Vagina (tissue), 2 donors: Measurements from ENCODE around the gene LECT2. TPM values are rescaled to one million over a fixed set of nuclear protein-coding genes. Genes with fewer than 3 reads are reported as not detected.

Experiments used
- DNase-seq, 2 donors: peaks; one replicate each; pipeline ENCODE4 v3.0.0-alpha.2; 2017; ENCODE audit errors: extremely low spot score in 2 of 2
- H3K27ac ChIP-seq: fragments of 200-600 bp; sonication (generic); one replicate; pipeline ENCODE4 v1.5.1; 2019
- H3K27me3 ChIP-seq: fragments of 200-600 bp; sonication (generic); one replicate; pipeline ENCODE4 v1.5.1; 2019
- H3K36me3 ChIP-seq, 2 donors: fragments of 200-600 bp; sonication (generic); one replicate each; pipeline ENCODE4 v1.5.1; 2017 to 2019
- H3K4me1 ChIP-seq: fragments of 200-600 bp; sonication (generic); one replicate; pipeline ENCODE4 v1.5.1; 2019
- H3K4me3 ChIP-seq, 2 donors: fragments of 200-600 bp; sonication (generic); 1 replicate in 1 of 2; 2 replicates in 1 of 2; pipeline ENCODE4 v1.5.1; 2016 to 2019
- H3K9me3 ChIP-seq: fragments of 200-600 bp; sonication (generic); one replicate; pipeline ENCODE4 v1.5.1; 2019
- POLR2A ChIP-seq, 2 donors: fragments of 450-650 bp; IDR thresholded peaks; one replicate each; pipeline ENCODE4 v1.6.1; 2017; ENCODE audit warnings: antibody characterized with exemption in 2 of 2, mild to moderate bottlenecking in 2 of 2, moderate library complexity in 2 of 2
- POLR2AphosphoS5 ChIP-seq, 2 donors: sonication (generic); formaldehyde crosslinking; IDR thresholded peaks; one replicate each; pipeline ENCODE4 v1.9.0; 2017; ENCODE audit warnings: antibody characterized with exemption in 2 of 2, mild to moderate bottlenecking in 2 of 2, low read depth in 1 of 2; ENCODE audit not compliant: insufficient read depth in 1 of 2
- intact Hi-C: fragments of 100-400 bp; cut with DNase I; formaldehyde crosslinking; loops from one replicate; pipeline ENCODE4 v1.15.1; 2023
- total RNA-seq: library from RNA; depleted of rRNA; stranded (reverse); fragments of >200 nt; gene quantifications from one replicate; pipeline ENCODE4 v1.2.3, GENCODE V29; 2016
- TF ChIP-seq, protein P1 (sequence below), 3 experiments: fragments of 450-650 bp in 2 of 3; fragments of 200-600 bp in 1 of 3; sonication (generic) in 1 of 3; IDR thresholded peaks; one replicate each; pipeline ENCODE4 v1.5.1; 2017 to 2019; ENCODE audit warnings: antibody characterized with exemption in 3 of 3, mild to moderate bottlenecking in 2 of 3, moderate library complexity in 2 of 3

LECT2 gene
- total RNA-seq, 1 donor from 2014 or later, result not detected

DNA sequence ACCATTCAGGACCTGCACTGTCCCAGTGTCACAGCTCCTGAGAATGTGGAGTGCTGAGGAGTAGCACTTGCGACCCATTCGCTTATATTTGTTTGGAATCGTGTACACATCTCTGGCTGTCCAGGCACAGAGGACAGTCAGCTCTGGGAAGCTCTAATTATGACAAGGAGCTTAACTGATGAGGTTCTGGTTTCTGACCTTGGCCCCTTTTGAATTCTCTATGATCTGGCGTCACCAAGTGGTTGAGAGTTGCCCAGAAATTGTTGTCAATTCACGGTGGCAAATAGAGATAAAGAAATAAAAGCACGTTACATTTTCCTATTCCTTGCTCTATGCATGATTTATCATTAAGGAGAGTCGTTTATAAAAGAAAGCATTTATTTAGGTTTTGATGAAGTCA is 34.9 kb upstream of the LECT2 start:
- DNase-seq, result no peak
- TF ChIP-seq POLR2A (IDR thresholded peaks at IDR 0.05), result no peak
- TF ChIP-seq, protein P1, sequence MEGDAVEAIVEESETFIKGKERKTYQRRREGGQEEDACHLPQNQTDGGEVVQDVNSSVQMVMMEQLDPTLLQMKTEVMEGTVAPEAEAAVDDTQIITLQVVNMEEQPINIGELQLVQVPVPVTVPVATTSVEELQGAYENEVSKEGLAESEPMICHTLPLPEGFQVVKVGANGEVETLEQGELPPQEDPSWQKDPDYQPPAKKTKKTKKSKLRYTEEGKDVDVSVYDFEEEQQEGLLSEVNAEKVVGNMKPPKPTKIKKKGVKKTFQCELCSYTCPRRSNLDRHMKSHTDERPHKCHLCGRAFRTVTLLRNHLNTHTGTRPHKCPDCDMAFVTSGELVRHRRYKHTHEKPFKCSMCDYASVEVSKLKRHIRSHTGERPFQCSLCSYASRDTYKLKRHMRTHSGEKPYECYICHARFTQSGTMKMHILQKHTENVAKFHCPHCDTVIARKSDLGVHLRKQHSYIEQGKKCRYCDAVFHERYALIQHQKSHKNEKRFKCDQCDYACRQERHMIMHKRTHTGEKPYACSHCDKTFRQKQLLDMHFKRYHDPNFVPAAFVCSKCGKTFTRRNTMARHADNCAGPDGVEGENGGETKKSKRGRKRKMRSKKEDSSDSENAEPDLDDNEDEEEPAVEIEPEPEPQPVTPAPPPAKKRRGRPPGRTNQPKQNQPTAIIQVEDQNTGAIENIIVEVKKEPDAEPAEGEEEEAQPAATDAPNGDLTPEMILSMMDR (IDR thresholded peaks at IDR 0.05), result no peak
- no peak for TF ChIP-seq POLR2AphosphoS5 (IDR thresholded peaks at IDR 0.05; ENCODE audit: insufficient read depth in 1 of 2, low read depth in 1 of 2)
- intact Hi-C loops, result no loop called here
- H3K27ac ChIP-seq, result no peak overlapping the region
- H3K27me3 ChIP-seq, result no peaks in the 10 kb centered on the region
- no peak overlapping the region for H3K4me3 ChIP-seq
- H3K4me1 ChIP-seq, result peaks cover 19% of the 10 kb centered on the region
- H3K9me3 ChIP-seq, result no peaks in the 10 kb centered on the region
- no peaks in the 10 kb centered on the region for H3K36me3 ChIP-seq

- TF ChIP-seq POLR2A (IDR thresholded peaks at IDR 0.05) (no peak), POLR2AphosphoS5 (IDR thresholded peaks at IDR 0.05; ENCODE audit: insufficient read depth in 1 of 2, low read depth in 1 of 2) (no peak)
- TF ChIP-seq, protein P1 (IDR thresholded peaks at IDR 0.05), result no peak
- H3K27me3 ChIP-seq, result no peaks in the 10 kb centered on the region
- H3K4me1 ChIP-seq, result peaks cover 8% of the 10 kb centered on the region
- no peaks in the 10 kb centered on the region for H3K36me3 ChIP-seq
- no peak overlapping the region for H3K4me3 ChIP-seq
- intact Hi-C loops, result no loop called here
- no peak for DNase-seq
- no peaks in the 10 kb centered on the region for H3K9me3 ChIP-seq
- no peak overlapping the region for H3K27ac ChIP-seq
Observed at GRCh38 chr5:135988546-135988945, 33.8 kb upstream of the LECT2 start.

GRCh38 chr5:135986891-135987401 is 32.2 kb upstream of the LECT2 start:
- DNase-seq, result no peak
- H3K4me1 ChIP-seq, result no peaks in the 10 kb centered on the region
- H3K9me3 ChIP-seq, result no peaks in the 10 kb centered on the region
- no peak overlapping the region for H3K27ac ChIP-seq
- H3K36me3 ChIP-seq, result no peaks in the 10 kb centered on the region
- no peak overlapping the region for H3K4me3 ChIP-seq
- no peaks in the 10 kb centered on the region for H3K27me3 ChIP-seq
- TF ChIP-seq POLR2A (IDR thresholded peaks at IDR 0.05) (no peak), POLR2AphosphoS5 (IDR thresholded peaks at IDR 0.05; ENCODE audit: insufficient read depth in 1 of 2, low read depth in 1 of 2) (no peak)
- TF ChIP-seq, protein P1 (IDR thresholded peaks at IDR 0.05), result no peak
- intact Hi-C loops, result no loop called here

DNA sequence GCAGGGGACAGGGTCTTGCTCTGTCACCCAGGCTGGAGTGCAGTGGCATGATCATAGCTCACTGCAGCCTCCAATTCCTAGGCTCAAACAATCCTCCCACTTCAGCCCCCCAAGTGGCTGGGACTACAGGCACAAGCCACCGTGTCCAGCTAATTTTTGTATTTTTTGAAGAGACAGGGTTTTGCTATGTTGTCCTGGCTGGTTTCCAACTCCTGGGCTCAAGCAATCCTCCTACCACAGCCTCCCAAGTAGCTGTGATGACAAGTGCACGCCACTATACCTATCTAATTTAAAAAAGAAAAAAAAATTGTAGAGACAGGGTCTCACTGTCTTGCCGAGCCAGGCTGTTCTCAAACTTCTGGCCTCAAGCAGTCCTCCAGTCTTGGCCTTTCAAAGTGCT is 31.6 kb upstream of the LECT2 start:
- Histone ChIP-seq H3K4me1 (no peaks in the 10 kb centered on the region), H3K9me3 (no peaks in the 10 kb centered on the region), H3K36me3 (no peaks in the 10 kb centered on the region), H3K27ac (no peak overlapping the region), H3K4me3 (no peak overlapping the region), H3K27me3 (no peaks in the 10 kb centered on the region)
- DNase-seq, result no peak
- TF ChIP-seq POLR2A (IDR thresholded peaks at IDR 0.05) (no peak), POLR2AphosphoS5 (IDR thresholded peaks at IDR 0.05; ENCODE audit: insufficient read depth in 1 of 2, low read depth in 1 of 2) (no peak)
- TF ChIP-seq, protein P1 (IDR thresholded peaks at IDR 0.05), result no peak
- intact Hi-C loops, result no loop called here

DNA sequence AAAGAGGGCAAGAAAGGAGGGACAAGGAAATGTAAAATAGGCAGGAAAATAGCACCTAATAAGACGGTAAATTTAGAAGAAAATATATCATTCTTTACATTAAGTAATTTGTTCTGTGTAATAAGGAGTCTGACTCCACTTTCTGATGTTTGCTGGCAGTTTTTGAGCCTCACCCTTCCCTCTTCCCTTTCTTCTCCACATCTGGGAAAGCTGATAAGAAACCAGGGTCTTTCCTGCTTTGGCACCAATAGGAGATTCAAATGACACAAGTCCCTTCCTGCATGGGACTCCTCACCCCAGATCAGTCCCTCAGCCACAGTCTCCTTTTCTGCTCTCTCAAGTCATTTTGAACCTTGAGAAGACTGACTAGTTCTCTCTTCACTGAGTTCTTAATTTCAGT is 31.2 kb upstream of the LECT2 start:
- TF ChIP-seq POLR2A (IDR thresholded peaks at IDR 0.05), result no peak
- TF ChIP-seq, protein P1 (IDR thresholded peaks at IDR 0.05), result no peak
- no peak for TF ChIP-seq POLR2AphosphoS5 (IDR thresholded peaks at IDR 0.05; ENCODE audit: insufficient read depth in 1 of 2, low read depth in 1 of 2)
- Histone ChIP-seq H3K4me1 (no peaks in the 10 kb centered on the region), H3K27ac (no peak overlapping the region), H3K9me3 (no peaks in the 10 kb centered on the region), H3K4me3 (no peak overlapping the region), H3K36me3 (no peaks in the 10 kb centered on the region), H3K27me3 (no peaks in the 10 kb centered on the region)
- intact Hi-C loops, result no loop called here
- DNase-seq, result no peak
